H9 (cell line): ENCODE results near the gene LIX1. TPM values are rescaled to one million over a fixed set of nuclear protein-coding genes. Genes with fewer than 3 reads are reported as not detected.

Experiments
- DNase-seq: peaks from one replicate; pipeline ENCODE4 v3.0.0-alpha.2; 2017
- H2AFZ ChIP-seq: one replicate; pipeline ENCODE4 v1.6.1; 2013; ENCODE audit warnings: mild to moderate bottlenecking, low read length, control low read depth, moderate library complexity
- H2AK5ac ChIP-seq: 2 replicates; pipeline ENCODE4 v1.6.1; 2013; ENCODE audit warnings: low read length, control low read depth, mixed read lengths; ENCODE audit not compliant: insufficient read length
- H2BK120ac ChIP-seq: one replicate; pipeline ENCODE4 v1.6.1; 2013; ENCODE audit warnings: low read depth, mild to moderate bottlenecking, low read length, control low read depth, inconsistent platforms; ENCODE audit not compliant: poor library complexity, severe bottlenecking
- H2BK12ac ChIP-seq: 2 replicates; pipeline ENCODE4 v1.6.1; 2013; ENCODE audit warnings: low read length, control low read depth, mixed read lengths, low read depth; ENCODE audit not compliant: insufficient read length
- H2BK15ac ChIP-seq: 2 replicates; pipeline ENCODE4 v1.6.1; 2013; ENCODE audit warnings: low read depth, low read length, control low read depth
- H2BK20ac ChIP-seq: one replicate; pipeline ENCODE4 v1.6.1; 2013; ENCODE audit warnings: low read depth, mild to moderate bottlenecking, low read length, control low read depth, inconsistent platforms; ENCODE audit not compliant: poor library complexity, severe bottlenecking
- H2BK5ac ChIP-seq: 2 replicates; pipeline ENCODE4 v1.6.1; 2013; ENCODE audit warnings: low read length, control low read depth, mixed read lengths; ENCODE audit not compliant: insufficient read length
- H3K14ac ChIP-seq: 2 replicates; pipeline ENCODE4 v1.6.1; 2013; ENCODE audit warnings: low read length, control low read depth; ENCODE audit not compliant: insufficient read depth
- H3K18ac ChIP-seq: 2 replicates; pipeline ENCODE4 v1.6.1; 2013; ENCODE audit warnings: low read depth, mild to moderate bottlenecking, mixed read lengths, low read length, control low read depth; ENCODE audit not compliant: insufficient read length
- H3K23ac ChIP-seq: 2 replicates; pipeline ENCODE4 v1.6.1; 2013; ENCODE audit warnings: low read length, control low read depth, mixed read lengths, low read depth; ENCODE audit not compliant: insufficient read length
- H3K23me2 ChIP-seq: 2 replicates; pipeline ENCODE4 v1.6.1; 2013; ENCODE audit warnings: low read depth, mild to moderate bottlenecking, mixed read lengths, low read length, control low read depth; ENCODE audit not compliant: insufficient read length, poor library complexity, severe bottlenecking
- H3K27ac ChIP-seq: 2 replicates; pipeline ENCODE4 v1.5.1; 2013; ENCODE audit warnings: low read length, control low read depth, mixed read lengths, low read depth; ENCODE audit not compliant: insufficient read length
- H3K27me3 ChIP-seq: 2 replicates; pipeline ENCODE4 v1.6.1; 2013; ENCODE audit warnings: low read length, control low read depth, inconsistent platforms; ENCODE audit not compliant: insufficient read depth
- H3K4ac ChIP-seq: 2 replicates; pipeline ENCODE4 v1.6.1; 2013; ENCODE audit warnings: low read depth, mild to moderate bottlenecking, control low read depth, inconsistent platforms, low read length, moderate library complexity
- H3K4me1 ChIP-seq: 2 replicates; pipeline ENCODE4 v1.6.1; 2013; ENCODE audit warnings: low read length, control low read depth, inconsistent platforms; ENCODE audit not compliant: insufficient read depth
- H3K4me2 ChIP-seq: 2 replicates; pipeline ENCODE4 v1.6.1; 2013; ENCODE audit warnings: low read length, control low read depth, mixed read lengths; ENCODE audit not compliant: insufficient read length, insufficient read depth
- H3K56ac ChIP-seq: 2 replicates; pipeline ENCODE4 v1.6.1; 2013; ENCODE audit warnings: low read depth, mild to moderate bottlenecking, mixed read lengths, low read length, control low read depth; ENCODE audit not compliant: insufficient read length
- H3K79me1 ChIP-seq: 2 replicates; pipeline ENCODE4 v1.6.1; 2013; ENCODE audit warnings: low read depth, mild to moderate bottlenecking, moderate library complexity, low read length, control low read depth, inconsistent platforms; ENCODE audit not compliant: insufficient read depth, poor library complexity, severe bottlenecking
- H3K79me2 ChIP-seq: 2 replicates; pipeline ENCODE4 v1.6.1; 2013; ENCODE audit warnings: low read length, control low read depth, inconsistent platforms; ENCODE audit not compliant: insufficient read depth
- H3K9ac ChIP-seq: 2 replicates; pipeline ENCODE4 v1.6.1; 2013; ENCODE audit warnings: low read length, control low read depth, mixed read lengths; ENCODE audit not compliant: insufficient read length; ENCODE audit errors: extremely low read depth
- H3K9me3 ChIP-seq: one replicate; pipeline ENCODE4 v1.6.1; 2013; ENCODE audit warnings: low read depth, low read length, inconsistent platforms; ENCODE audit not compliant: control insufficient read depth
- H3T11ph ChIP-seq: one replicate; pipeline ENCODE4 v1.6.1; 2013; ENCODE audit warnings: mild to moderate bottlenecking, low read length, control low read depth, inconsistent platforms
- H4K20me1 ChIP-seq: one replicate; pipeline ENCODE4 v1.6.1; 2013; ENCODE audit not compliant: control insufficient read depth, insufficient read length, insufficient read depth
- H4K5ac ChIP-seq: 2 replicates; pipeline ENCODE4 v1.6.1; 2013; ENCODE audit warnings: low read depth, mild to moderate bottlenecking, mixed read lengths, low read length, control low read depth; ENCODE audit not compliant: insufficient read length
- H4K8ac ChIP-seq: replicated peaks from 2 replicates; pipeline ENCODE4 v1.6.1; 2013; ENCODE audit warnings: low read length, control low read depth, mixed read lengths, low read depth; ENCODE audit not compliant: insufficient read length
- H4K91ac ChIP-seq: 2 replicates; pipeline ENCODE4 v1.6.1; 2013; ENCODE audit warnings: low read depth, mild to moderate bottlenecking, moderate library complexity, mixed read lengths, low read length, control low read depth; ENCODE audit not compliant: insufficient read length
- H3K27ac Mint-ChIP-seq, 3 experiments: 2 replicates in 2 of 3; 3 replicates in 1 of 3; pipeline ENCODE4 v1.8.0; 2020 to 2021; ENCODE audit warnings: mixed read lengths in 3 of 3, mild to moderate bottlenecking in 1 of 3, moderate library complexity in 1 of 3
- H3K27me3 Mint-ChIP-seq: 2 replicates; pipeline ENCODE4 v1.8.0; 2021; ENCODE audit warnings: low read depth, mild to moderate bottlenecking, moderate library complexity, mixed read lengths
- H3K36me3 Mint-ChIP-seq, 3 experiments: 2 replicates in 2 of 3; 3 replicates in 1 of 3; pipeline ENCODE4 v1.8.0; 2020 to 2021; ENCODE audit warnings: low read depth in 3 of 3, mixed read lengths in 3 of 3; ENCODE audit not compliant: insufficient read depth in 1 of 3
- H3K4me1 Mint-ChIP-seq, 2 experiments: 2 replicates each; pipeline ENCODE4 v1.8.0; 2020; ENCODE audit warnings: mixed read lengths in 2 of 2
- H3K4me3 Mint-ChIP-seq, 2 experiments: 2 replicates in 1 of 2; 3 replicates in 1 of 2; pipeline ENCODE4 v1.8.0; 2020 to 2021; ENCODE audit warnings: mild to moderate bottlenecking in 2 of 2, mixed read lengths in 2 of 2, moderate library complexity in 1 of 2
- H3K9me3 Mint-ChIP-seq, 2 experiments: 2 replicates in 1 of 2; 3 replicates in 1 of 2; pipeline ENCODE4 v1.8.0; 2020; ENCODE audit warnings: mild to moderate bottlenecking in 2 of 2, mixed read lengths in 2 of 2, moderate library complexity in 1 of 2
- WGBS: extraction: QIAGEN DNeasy Blood & Tissue Kit; methylation state at CpG from one replicate; pipeline ENCODE4 v1.1.7; 2013; ENCODE audit warnings: missing lambda C conversion rate, low lambda C conversion rate, mixed read lengths; ENCODE audit not compliant: insufficient read length; ENCODE audit errors: extremely low coverage; 5-methylcytosine and 5-hydroxymethylcytosine counted together
- total RNA-seq: library from RNA; stranded (reverse); gene quantifications from 2 replicates; pipeline ENCODE4 v1.2.1, GENCODE V29; 2021
- TF ChIP-seq, protein P1 (sequence below): fragments of 200-600 bp; sonication (generic); conservative IDR thresholded peaks from 3 replicates; pipeline ENCODE4 v1.8.0; 2021; ENCODE audit warnings: antibody characterized with exemption, mild to moderate bottlenecking

Gene LIX1
- total RNA-seq, 1 experiment from 2014 or later, result 0.13 TPM

GRCh38 chr5:97098922-97099321 is 43.5 kb downstream of the LIX1 start:
- no peak overlapping the region for H3K4me2 ChIP-seq
- H4K20me1 ChIP-seq, result no peaks in the 10 kb centered on the region
- no peak overlapping the region for H3T11ph ChIP-seq
- H3K9ac ChIP-seq, result no peak overlapping the region
- no peak overlapping the region for H4K8ac ChIP-seq
- H3K79me2 ChIP-seq, result no peaks in the 10 kb centered on the region
- no CpG with 5 or more reads among the region's 5 CpGs for WGBS
- DNase-seq, result no peak
- Mint-ChIP-seq H3K27me3 (no peaks in the 10 kb centered on the region), H3K36me3 (peaks cover 0 to 4% (median 0%) of the 10 kb centered on the region in 3 experiments; a peak in 1 of 7 replicates), H3K9me3 (no peaks in the 10 kb centered on the region), H3K27ac (peak overlapping the region in 1 of 3 experiments; percentile 2; a peak in 1 of 7 replicates), H3K4me1 (peaks cover 37 to 50% of the 10 kb centered on the region in 2 experiments), H3K4me3 (no peak overlapping the region)
- H3K18ac ChIP-seq, result no peak overlapping the region
- H3K9me3 ChIP-seq, result no peaks in the 10 kb centered on the region
- no peak overlapping the region for H4K91ac ChIP-seq
- H3K27ac ChIP-seq, result no peak overlapping the region
- H4K5ac ChIP-seq, result no peak overlapping the region
- H3K27me3 ChIP-seq, result no peaks in the 10 kb centered on the region
- H2BK120ac ChIP-seq, result no peak overlapping the region
- H2BK20ac ChIP-seq, result no peak overlapping the region
- H3K56ac ChIP-seq, result no peak overlapping the region
- TF ChIP-seq, protein P1, sequence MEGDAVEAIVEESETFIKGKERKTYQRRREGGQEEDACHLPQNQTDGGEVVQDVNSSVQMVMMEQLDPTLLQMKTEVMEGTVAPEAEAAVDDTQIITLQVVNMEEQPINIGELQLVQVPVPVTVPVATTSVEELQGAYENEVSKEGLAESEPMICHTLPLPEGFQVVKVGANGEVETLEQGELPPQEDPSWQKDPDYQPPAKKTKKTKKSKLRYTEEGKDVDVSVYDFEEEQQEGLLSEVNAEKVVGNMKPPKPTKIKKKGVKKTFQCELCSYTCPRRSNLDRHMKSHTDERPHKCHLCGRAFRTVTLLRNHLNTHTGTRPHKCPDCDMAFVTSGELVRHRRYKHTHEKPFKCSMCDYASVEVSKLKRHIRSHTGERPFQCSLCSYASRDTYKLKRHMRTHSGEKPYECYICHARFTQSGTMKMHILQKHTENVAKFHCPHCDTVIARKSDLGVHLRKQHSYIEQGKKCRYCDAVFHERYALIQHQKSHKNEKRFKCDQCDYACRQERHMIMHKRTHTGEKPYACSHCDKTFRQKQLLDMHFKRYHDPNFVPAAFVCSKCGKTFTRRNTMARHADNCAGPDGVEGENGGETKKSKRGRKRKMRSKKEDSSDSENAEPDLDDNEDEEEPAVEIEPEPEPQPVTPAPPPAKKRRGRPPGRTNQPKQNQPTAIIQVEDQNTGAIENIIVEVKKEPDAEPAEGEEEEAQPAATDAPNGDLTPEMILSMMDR, result no peak
- no peaks in the 10 kb centered on the region for H3K23me2 ChIP-seq
- no peak overlapping the region for H3K4ac ChIP-seq
- H2AK5ac ChIP-seq, result no peak overlapping the region
- no peak overlapping the region for H2AFZ ChIP-seq
- no peak overlapping the region for H2BK12ac ChIP-seq
- no peak overlapping the region for H2BK5ac ChIP-seq
- H3K79me1 ChIP-seq, result no peaks in the 10 kb centered on the region
- H2BK15ac ChIP-seq, result no peak overlapping the region
- H3K4me1 ChIP-seq, result peaks cover 4% of the 10 kb centered on the region; the same call in 1 of the 2 replicates
- H3K23ac ChIP-seq, result no peak overlapping the region
- no peak overlapping the region for H3K14ac ChIP-seq
